Mesodermal cell (in vitro differentiated cells): ENCODE measurements around the gene SLC16A8.

Experiments
- H3K27ac ChIP-seq: 2 replicates; pipeline ENCODE4 v1.7.0; 2013; ENCODE audit warnings: mild to moderate bottlenecking, low read depth, low read length, moderate library complexity; ENCODE audit not compliant: severe bottlenecking
- H3K36me3 ChIP-seq: 2 replicates; pipeline ENCODE4 v1.7.1; 2013; ENCODE audit warnings: mild to moderate bottlenecking, low read length, moderate library complexity; ENCODE audit not compliant: control insufficient read depth, insufficient read depth
- H3K4me1 ChIP-seq: one replicate; pipeline ENCODE4 v1.7.1; 2013; ENCODE audit warnings: mild to moderate bottlenecking, low read length; ENCODE audit not compliant: insufficient read depth, control insufficient read depth, poor library complexity, severe bottlenecking
- H3K4me3 ChIP-seq: 2 replicates; pipeline ENCODE4 v1.7.0; 2013; ENCODE audit warnings: low read length, control low read depth, mild to moderate bottlenecking; ENCODE audit not compliant: insufficient read depth, poor library complexity, severe bottlenecking; ENCODE audit errors: extremely low read depth
- H3K9me3 ChIP-seq: 2 replicates; pipeline ENCODE4 v1.7.1; 2013; ENCODE audit warnings: mild to moderate bottlenecking, low read length, moderate library complexity; ENCODE audit not compliant: control insufficient read depth
- WGBS, 2 experiments: methylation state at CpG; one replicate each; pipeline ENCODE4 v1.1.5; 2013; ENCODE audit warnings: missing lambda C conversion rate in 2 of 2; ENCODE audit not compliant: insufficient coverage in 2 of 2; 5-methylcytosine and 5-hydroxymethylcytosine counted together

The SLC16A8 gene

GRCh38 chr22:38051261-38051660 lies 32.7 kb downstream of the SLC16A8 start:
- H3K27ac ChIP-seq: no peak overlapping the region
- no peaks in the 10 kb centered on the region for H3K36me3 ChIP-seq
- H3K4me1 ChIP-seq: no peaks in the 10 kb centered on the region
- no peaks in the 10 kb centered on the region for H3K9me3 ChIP-seq
- no peak overlapping the region for H3K4me3 ChIP-seq
- 84 to 92% methylated on average over 5 to 7 of the region's 8 CpGs for WGBS, 2 experiments

GRCh38 chr22:38050720-38051119 lies 33.3 kb downstream of the SLC16A8 start:
- 93 to 95% methylated on average over 6 to 7 of the region's 7 CpGs for WGBS, 2 experiments
- Histone ChIP-seq H3K36me3 (no peaks in the 10 kb centered on the region), H3K4me3 (no peak overlapping the region), H3K9me3 (no peaks in the 10 kb centered on the region), H3K27ac (no peak overlapping the region), H3K4me1 (no peaks in the 10 kb centered on the region)

- no peak overlapping the region for H3K27ac ChIP-seq
- 92 to 94% methylated on average over 7 to 12 of the region's 20 CpGs for WGBS, 2 experiments
- no peaks in the 10 kb centered on the region for H3K36me3 ChIP-seq
- no peak overlapping the region for H3K4me3 ChIP-seq
- no peaks in the 10 kb centered on the region for H3K9me3 ChIP-seq
- no peaks in the 10 kb centered on the region for H3K4me1 ChIP-seq
These were observed 34.0 kb downstream of the SLC16A8 start for GRCh38 chr22:38049812-38050619.

DNA sequence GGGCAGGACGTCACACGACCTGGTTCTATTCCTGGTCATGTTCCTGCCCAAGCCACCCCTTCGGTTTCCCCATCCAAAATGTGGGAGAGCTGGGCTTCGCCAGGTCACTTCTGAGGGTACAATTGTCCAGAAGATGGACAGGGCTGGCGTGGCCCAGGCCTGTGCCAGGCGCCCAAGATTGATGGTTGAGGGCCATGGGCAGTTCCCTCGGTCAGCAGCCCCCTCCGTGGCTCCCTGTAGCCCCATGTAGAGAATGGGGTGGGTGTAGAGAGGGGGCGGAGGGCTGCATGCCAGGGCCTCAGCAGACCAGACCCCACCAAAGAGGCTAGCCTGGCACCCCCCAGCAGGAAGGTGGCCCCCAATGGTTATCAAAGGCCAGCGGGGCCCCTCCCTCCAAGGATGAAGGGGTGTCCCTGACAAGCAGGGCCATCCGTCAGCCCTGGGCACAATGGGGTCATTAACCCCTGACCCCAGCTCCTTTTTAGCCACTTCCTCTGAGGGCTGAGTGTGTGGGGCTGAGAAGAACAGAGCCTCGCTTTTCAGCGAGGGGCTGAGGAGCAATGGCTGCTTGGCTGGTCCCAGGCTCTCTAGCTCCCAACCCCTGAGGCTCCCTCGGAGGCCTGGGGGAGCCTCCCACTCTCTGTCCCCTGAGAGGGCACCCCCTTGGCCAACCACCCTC lies 37.8 kb downstream of the SLC16A8 start:
- Histone ChIP-seq H3K4me3 (no peak overlapping the region), H3K36me3 (no peaks in the 10 kb centered on the region), H3K9me3 (no peaks in the 10 kb centered on the region), H3K4me1 (peaks cover under 1% of the 10 kb centered on the region), H3K27ac (peak overlapping the region; percentile 65)
- 81 to 90% methylated on average over 10 to 11 of the region's 14 CpGs for WGBS, 2 experiments

GRCh38 chr22:38043151-38044039 lies 40.6 kb downstream of the SLC16A8 start:
- H3K36me3 ChIP-seq: no peaks in the 10 kb centered on the region
- no peak overlapping the region for H3K27ac ChIP-seq
- 89 to 92% methylated on average over 9 of the region's 16 CpGs for WGBS, 2 experiments
- peaks cover 6% of the 10 kb centered on the region for H3K4me1 ChIP-seq
- no peak overlapping the region for H3K4me3 ChIP-seq
- H3K9me3 ChIP-seq: no peaks in the 10 kb centered on the region

DNA sequence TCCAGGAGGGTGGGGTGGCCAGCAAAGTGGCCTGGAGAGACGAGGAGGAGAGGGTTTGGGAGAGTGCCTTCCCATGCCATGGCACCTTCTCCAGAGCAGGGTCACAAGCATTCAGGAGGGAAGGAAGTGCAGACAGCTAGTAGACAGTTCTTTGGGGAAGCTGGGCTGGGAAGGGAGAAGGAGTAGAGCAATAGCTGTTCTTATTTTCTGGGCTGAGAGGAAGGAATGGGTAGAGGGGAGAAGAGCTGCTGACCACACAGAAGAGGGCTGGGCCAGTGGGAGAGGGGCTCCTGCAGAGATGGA lies 41.5 kb downstream of the SLC16A8 start:
- WGBS, 2 experiments: 86 to 90% methylated on average over 1 of the region's 1 CpG
- H3K4me1 ChIP-seq: peaks cover 6% of the 10 kb centered on the region
- no peaks in the 10 kb centered on the region for H3K9me3 ChIP-seq
- H3K27ac ChIP-seq: no peak overlapping the region
- H3K4me3 ChIP-seq: no peak overlapping the region
- H3K36me3 ChIP-seq: no peaks in the 10 kb centered on the region

GRCh38 chr22:38041760-38042487 lies 42.1 kb downstream of the SLC16A8 start:
- no peaks in the 10 kb centered on the region for H3K9me3 ChIP-seq
- H3K27ac ChIP-seq: no peak overlapping the region
- H3K4me3 ChIP-seq: no peak overlapping the region
- no peaks in the 10 kb centered on the region for H3K36me3 ChIP-seq
- H3K4me1 ChIP-seq: peaks cover 6% of the 10 kb centered on the region
- WGBS, 2 experiments: 92 to 100% methylated on average over 2 to 3 of the region's 5 CpGs

DNA sequence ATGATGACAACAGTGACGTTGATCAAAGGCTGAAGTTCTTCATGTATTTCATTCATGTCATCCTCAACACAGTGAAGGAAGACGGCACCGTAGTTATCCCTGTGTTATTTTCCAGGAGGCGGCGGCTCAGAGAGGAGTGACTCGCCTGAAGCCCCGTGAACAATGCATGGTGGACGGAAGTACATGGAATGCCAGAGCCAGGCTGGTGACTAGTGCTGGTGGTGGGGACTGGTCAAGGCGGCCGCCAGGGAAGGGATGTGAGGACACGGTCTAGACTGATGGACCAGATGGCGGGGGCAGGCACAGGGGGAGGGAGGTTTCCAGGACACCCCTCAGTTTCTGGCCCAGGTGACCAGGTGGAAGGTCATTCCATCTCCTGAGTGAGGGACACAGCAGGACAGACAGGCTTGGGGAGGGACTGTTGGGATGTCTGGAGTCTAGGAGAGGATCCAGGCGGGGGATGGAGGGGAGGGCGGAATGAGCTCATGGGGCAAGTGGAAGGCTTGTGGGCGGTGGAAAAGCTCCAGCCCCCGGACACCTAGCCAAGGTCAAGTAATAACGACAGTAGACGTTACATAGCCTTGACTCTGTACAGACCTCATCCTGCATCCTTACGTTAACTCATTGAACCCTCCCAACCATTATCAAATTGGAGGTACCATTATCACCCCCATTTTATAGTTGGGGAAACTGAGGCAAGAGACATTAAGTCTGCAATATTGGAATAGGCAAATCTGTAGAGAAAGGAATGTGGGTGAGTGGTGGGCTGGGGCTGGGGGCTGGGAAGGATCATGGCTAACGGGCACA lies 42.8 kb downstream of the SLC16A8 start:
- peaks cover 6% of the 10 kb centered on the region for H3K4me1 ChIP-seq
- no peak overlapping the region for H3K4me3 ChIP-seq
- H3K27ac ChIP-seq: no peak overlapping the region
- WGBS, 2 experiments: 91 to 97% methylated on average over 16 to 17 of the region's 20 CpGs
- no peaks in the 10 kb centered on the region for H3K36me3 ChIP-seq
- no peaks in the 10 kb centered on the region for H3K9me3 ChIP-seq

DNA sequence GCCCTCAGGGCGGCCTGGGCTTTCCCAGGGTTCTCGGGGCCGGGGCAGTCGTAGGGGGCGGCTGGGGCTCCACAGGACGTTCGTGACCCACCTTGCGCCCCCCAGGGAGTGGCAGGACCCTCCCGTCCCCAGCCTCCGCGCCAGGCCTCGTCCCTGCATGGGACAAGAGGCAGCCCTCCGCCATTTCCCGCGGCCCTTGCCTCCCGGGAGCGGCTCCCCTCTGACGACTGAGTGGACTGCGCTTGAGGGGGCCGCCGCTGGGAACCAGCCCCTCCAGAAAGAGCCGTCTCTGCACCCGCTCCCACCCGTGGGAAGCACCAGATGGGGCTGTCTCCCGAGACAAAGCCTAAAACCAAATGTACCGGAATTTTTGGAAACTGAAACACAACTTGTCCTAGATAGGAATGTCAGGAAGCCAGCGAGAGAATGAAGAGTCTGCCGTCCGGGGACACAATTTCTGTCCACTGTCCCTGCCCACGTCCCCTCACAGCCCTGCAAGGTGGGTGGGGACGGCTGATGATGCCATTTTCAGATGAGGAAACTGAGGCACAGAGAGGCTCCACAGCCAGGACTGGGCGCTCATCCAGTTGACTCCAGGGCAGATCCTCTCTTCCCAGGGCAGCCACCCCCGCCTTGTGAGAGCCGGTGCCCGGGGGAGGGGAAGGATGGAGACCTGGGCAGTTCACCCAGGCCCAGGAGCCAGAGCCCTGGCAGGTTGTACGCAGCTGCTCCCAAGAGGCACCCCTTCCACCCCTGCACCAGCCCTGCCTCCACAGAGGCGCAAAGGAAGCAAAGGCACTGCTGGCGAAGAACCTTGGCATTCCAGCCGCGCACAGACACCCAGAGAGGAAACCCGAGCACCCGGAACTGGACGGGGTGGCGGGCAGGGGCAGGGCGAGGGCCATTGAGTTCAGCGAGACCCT lies 44.8 kb downstream of the SLC16A8 start:
- no peaks in the 10 kb centered on the region for H3K9me3 ChIP-seq
- 94 to 95% methylated on average over 41 to 44 of the region's 46 CpGs for WGBS, 2 experiments
- H3K4me1 ChIP-seq: peaks cover 19% of the 10 kb centered on the region
- no peak overlapping the region for H3K4me3 ChIP-seq
- no peak overlapping the region for H3K27ac ChIP-seq
- no peaks in the 10 kb centered on the region for H3K36me3 ChIP-seq
